Measurements from ENCODE around the gene SSX2IP.

GRCh38 chr1:84735483-84735882, 45.2 kb upstream of the SSX2IP start:
- TF ChIP-seq CTCF (conservative IDR thresholded peaks at IDR 0.05; ENCODE audit: low read depth, low read length) (no peak), EZH2 (IDR thresholded peaks at IDR 0.05; ENCODE audit: low read length, unreplicated experiment) (no peak), EZH2phosphoT487 (IDR thresholded peaks at IDR 0.05; ENCODE audit: borderline replicate concordance, low read length) (no peak)
